H1 (cell line): ENCODE data around the gene DPRX. TPM values are rescaled to one million over a fixed set of nuclear protein-coding genes. Genes with fewer than 3 reads are reported as not detected.

Experiments
- CTCF ChIA-PET: fragments of 300-600 bp; sonication (Branson Sonifier 250); formaldehyde crosslinking; loops from one replicate; lab custom pipeline; 2021; ENCODE audit not compliant: partially characterized antibody; lab: Charles Lee
- POLR2A ChIA-PET: fragments of 300-600 bp; sonication (Branson Sonifier 250); formaldehyde crosslinking; loops from one replicate; lab custom pipeline; 2021; ENCODE audit warnings: inconsistent platforms; ENCODE audit not compliant: partially characterized antibody; lab: Charles Lee
- DNase-seq, 2 experiments: peaks; one replicate each; pipeline versions ENCODE4 v3.0.0 to v3.0.0-alpha.2; 2010 to 2022; ENCODE audit warnings: low spot score in 2 of 2, low read depth in 1 of 2, mixed read lengths in 1 of 2
- FAIRE-seq: peaks from 2 replicates; lab custom pipeline; 2011; peaks lifted over from hg19 to GRCh38; lab: Jason Lieb, UNC
- H2AFZ ChIP-seq: 2 replicates; pipeline ENCODE4 v1.8.1; 2012; ENCODE audit warnings: low read length, inconsistent platforms
- H2AK5ac ChIP-seq: 2 replicates; pipeline ENCODE4 v1.6.1; 2013; ENCODE audit warnings: low read depth, low read length
- H2BK120ac ChIP-seq: replicated peaks from 2 replicates; pipeline ENCODE3; 2013; ENCODE audit warnings: low read depth, low read length, inconsistent platforms
- H2BK12ac ChIP-seq: 2 replicates; pipeline ENCODE4 v1.6.1; 2013; ENCODE audit warnings: low read depth, low read length
- H2BK15ac ChIP-seq: 2 replicates; pipeline ENCODE4 v1.6.1; 2013; ENCODE audit warnings: low read length
- H2BK20ac ChIP-seq: 2 replicates; pipeline ENCODE4 v1.6.1; 2013; ENCODE audit warnings: low read length
- H2BK5ac ChIP-seq: 2 replicates; pipeline ENCODE4 v1.6.1; 2013; ENCODE audit warnings: low read depth, low read length
- H3K14ac ChIP-seq: 2 replicates; pipeline ENCODE4 v1.6.1; 2013; ENCODE audit warnings: inconsistent platforms; ENCODE audit not compliant: insufficient read length
- H3K18ac ChIP-seq: 2 replicates; pipeline ENCODE4 v1.6.1; 2013; ENCODE audit warnings: low read length; ENCODE audit errors: extremely low read depth
- H3K23ac ChIP-seq: 2 replicates; pipeline ENCODE4 v1.6.1; 2013; ENCODE audit warnings: inconsistent platforms; ENCODE audit not compliant: insufficient read length
- H3K23me2 ChIP-seq: 2 replicates; pipeline ENCODE4 v1.6.1; 2013; ENCODE audit warnings: low read depth, low read length
- H3K27ac ChIP-seq: 2 replicates; pipeline ENCODE4 v1.6.1; 2011; ENCODE audit warnings: low read depth, low read length, inconsistent platforms
- H3K27me3 ChIP-seq, 4 experiments: replicated peaks in 1 of 4; 1 replicate in 1 of 4; 2 replicates in 3 of 4; pipeline versions ENCODE4 v1.6.1 to v1.8.1; 2011 to 2013; ENCODE audit warnings: low read length in 3 of 4, mild to moderate bottlenecking in 3 of 4, inconsistent platforms in 2 of 4, mixed read lengths in 2 of 4, moderate library complexity in 1 of 4; ENCODE audit not compliant: control insufficient read depth in 3 of 4, insufficient read depth in 3 of 4; ENCODE audit errors: extremely low read depth in 1 of 4
- H3K36me3 ChIP-seq, 4 experiments: 2 replicates each; pipeline versions ENCODE4 v1.6.1 to v1.8.1; 2011 to 2013; ENCODE audit warnings: mild to moderate bottlenecking in 4 of 4, low read length in 3 of 4, moderate library complexity in 2 of 4, control low read depth in 1 of 4, inconsistent platforms in 1 of 4; ENCODE audit not compliant: insufficient read depth in 4 of 4, control insufficient read depth in 2 of 4
- H3K4ac ChIP-seq: replicated peaks from 2 replicates; pipeline ENCODE3; 2013; ENCODE audit warnings: low read length, low read depth, mixed read lengths, inconsistent platforms; ENCODE audit not compliant: insufficient read length
- H3K4me1 ChIP-seq, 4 experiments: replicated peaks in 1 of 4; 1 replicate in 1 of 4; 2 replicates in 3 of 4; pipeline versions ENCODE4 v1.6.1 to v1.8.1; 2011 to 2013; ENCODE audit warnings: low read length in 3 of 4, inconsistent platforms in 2 of 4, mixed read lengths in 1 of 4; ENCODE audit not compliant: insufficient read depth in 4 of 4, control insufficient read depth in 3 of 4
- H3K4me2 ChIP-seq, 2 experiments: 2 replicates each; pipeline versions ENCODE4 v1.6.1 to v1.8.1; 2011 to 2013; ENCODE audit warnings: low read depth in 2 of 2, low read length in 2 of 2, control low read depth in 1 of 2, inconsistent platforms in 1 of 2, mild to moderate bottlenecking in 1 of 2; ENCODE audit not compliant: insufficient read depth in 1 of 2
- H3K4me3 ChIP-seq, 4 experiments: fragments of 200-600, 300-600 bp in 1 of 4; sonication (generic), shearing (Covaris generic), sonication (Bioruptor Twin) in 1 of 4; 2 replicates each; pipeline versions ENCODE4 v1.5.1 to v1.8.1; 2011 to 2016; ENCODE audit warnings: low read length in 4 of 4, low read depth in 3 of 4, control low read depth in 2 of 4, inconsistent platforms in 2 of 4, mild to moderate bottlenecking in 2 of 4, mixed read lengths in 1 of 4, moderate library complexity in 1 of 4; ENCODE audit not compliant: insufficient read depth in 2 of 4; ENCODE audit errors: extremely low read depth in 1 of 4
- H3K56ac ChIP-seq: replicated peaks from 2 replicates; pipeline ENCODE3; 2013; ENCODE audit warnings: low read depth, mild to moderate bottlenecking, mixed read lengths, low read length, inconsistent platforms; ENCODE audit not compliant: insufficient read length
- H3K79me1 ChIP-seq: 2 replicates; pipeline ENCODE4 v1.6.1; 2013; ENCODE audit warnings: low read depth, low read length, control low read depth
- H3K79me2 ChIP-seq, 2 experiments: 2 replicates each; pipeline versions ENCODE4 v1.6.1 to v1.8.1; 2012 to 2013; ENCODE audit warnings: low read length in 2 of 2, mild to moderate bottlenecking in 2 of 2, inconsistent platforms in 1 of 2; ENCODE audit not compliant: insufficient read depth in 2 of 2, control insufficient read depth in 1 of 2
- H3K9ac ChIP-seq, 4 experiments: replicated peaks in 1 of 4; 1 replicate in 1 of 4; 2 replicates in 3 of 4; pipeline versions ENCODE4 v1.6.1 to v1.8.1; 2011 to 2013; ENCODE audit warnings: low read depth in 3 of 4, low read length in 3 of 4, control low read depth in 2 of 4, mild to moderate bottlenecking in 2 of 4, moderate library complexity in 2 of 4, inconsistent platforms in 1 of 4; ENCODE audit errors: extremely low read depth in 1 of 4
- H3K9me3 ChIP-seq, 2 experiments: 2 replicates each; pipeline versions ENCODE4 v1.6.1 to v1.8.1; 2012 to 2013; ENCODE audit warnings: mild to moderate bottlenecking in 2 of 2, moderate library complexity in 2 of 2, control low read depth in 1 of 2, inconsistent platforms in 1 of 2, low read depth in 1 of 2, low read length in 1 of 2, mixed read lengths in 1 of 2; ENCODE audit not compliant: insufficient read depth in 2 of 2
- H4K20me1 ChIP-seq, 2 experiments: replicated peaks in 1 of 2; 2 replicates each; pipeline versions ENCODE3 to v1.8.1; 2011 to 2013; ENCODE audit warnings: inconsistent platforms in 2 of 2, low read length in 2 of 2, mild to moderate bottlenecking in 1 of 2; ENCODE audit not compliant: insufficient read depth in 2 of 2, control insufficient read depth in 1 of 2
- H4K5ac ChIP-seq: 2 replicates; pipeline ENCODE4 v1.6.1; 2013; ENCODE audit warnings: low read length, low read depth, mixed read lengths, inconsistent platforms; ENCODE audit not compliant: insufficient read length
- H4K8ac ChIP-seq: 2 replicates; pipeline ENCODE4 v1.8.0; 2013; ENCODE audit warnings: mild to moderate bottlenecking, moderate library complexity, low read length, inconsistent platforms; ENCODE audit not compliant: insufficient read depth; ENCODE audit errors: extremely low read depth
- H4K91ac ChIP-seq: replicated peaks from 2 replicates; pipeline ENCODE3; 2013; ENCODE audit warnings: low read length, mixed read lengths, inconsistent platforms; ENCODE audit not compliant: insufficient read length
- CEBPB ChIP-seq: IDR thresholded peaks from 2 replicates; pipeline ENCODE4 v1.6.1; 2012; ENCODE audit warnings: low read depth, low read length
- RAD21 ChIP-seq, 2 experiments: IDR thresholded peaks in 1 of 2; conservative IDR thresholded peaks in 1 of 2; 2 replicates each; pipeline ENCODE4 v1.6.1; 2011; ENCODE audit warnings: low read depth in 2 of 2, low read length in 2 of 2, improper control_type of control experiment in 1 of 2, inconsistent platforms in 1 of 2, mild to moderate bottlenecking in 1 of 2, moderate library complexity in 1 of 2
- RBBP5 ChIP-seq: IDR thresholded peaks from 2 replicates; pipeline ENCODE4 v1.7.1; 2012; ENCODE audit warnings: low read depth, mild to moderate bottlenecking, inconsistent platforms, low read length, moderate library complexity, borderline replicate concordance
- WGBS, 2 experiments: shearing (Covaris generic) in 1 of 2; methylation state at CpG; one replicate each; pipeline versions ENCODE4 v1.1.6 to v1.1.7; 2013 to 2015; ENCODE audit warnings: low lambda C conversion rate in 2 of 2, mixed read lengths in 2 of 2, inconsistent platforms in 1 of 2, low coverage in 1 of 2, missing lambda C conversion rate in 1 of 2; ENCODE audit not compliant: insufficient replicate concordance in 2 of 2, insufficient coverage in 1 of 2, insufficient read length in 1 of 2; ENCODE audit errors: extremely low coverage in 1 of 2, missing lambda C conversion rate in 1 of 2; 5-methylcytosine and 5-hydroxymethylcytosine counted together
- polyA plus RNA-seq, 7 experiments: library from polyadenylated mRNA; depleted of rRNA in 3 of 7; stranded (reverse) in 5 of 7; unstranded in 2 of 7; fragments of >200 nt in 5 of 7; fragments of 200-250 nt in 2 of 7; gene quantifications; 1 replicate in 5 of 7; 2 replicates in 1 of 7; 4 replicates in 1 of 7; pipeline versions ENCODE4 v1.2.1 to v1.2.3, GENCODE V29; 2011 to 2013; ENCODE audit warnings: missing spikeins in 2 of 7, mixed read lengths in 2 of 7
- total RNA-seq: library from RNA; stranded (reverse); fragmentation: NEBNext Ultra II Directional; extraction: Animal tissue kit (Norgen Biotek cat#: 25700); gene quantifications from 2 replicates; pipeline ENCODE4 v1.2.1, GENCODE V29; 2021
- TF ChIP-seq, protein P1 (sequence below), 3 experiments: IDR thresholded peaks; 1 replicate in 2 of 3; 2 replicates in 1 of 3; pipeline versions ENCODE4 v1.5.1 to v1.6.1; 2011; ENCODE audit warnings: low read length in 3 of 3, mild to moderate bottlenecking in 3 of 3, inconsistent platforms in 2 of 3, low read depth in 1 of 3, moderate library complexity in 1 of 3; ENCODE audit not compliant: insufficient read depth in 1 of 3; ENCODE audit errors: control extremely low read depth in 1 of 3

Gene DPRX
- total and polyA plus RNA-seq, 2 of the 8 experiments (the other 6 are each of a cell fraction or from before 2014, with no cell fraction given) = not detected

DNA sequence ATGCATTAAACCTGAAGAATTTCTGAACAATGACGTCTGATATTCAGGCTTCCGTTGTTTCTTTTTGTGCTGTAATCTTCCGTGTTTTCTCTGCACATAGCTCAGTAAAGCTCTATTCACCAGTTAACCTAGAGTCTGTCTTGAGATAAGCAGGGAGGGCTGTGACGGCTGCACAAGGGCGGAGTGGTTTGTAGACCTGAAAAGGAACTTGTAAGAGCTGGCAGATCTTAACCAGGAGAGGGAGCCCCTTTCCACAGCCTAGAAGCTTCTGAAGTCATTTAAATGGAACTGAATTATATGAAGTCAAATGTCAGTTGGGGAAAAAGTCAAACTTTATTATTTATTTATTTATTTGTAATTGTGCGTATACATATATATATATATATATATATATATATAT lies 27.5 kb downstream of the DPRX start:
- peak; percentile 59 to 65 for DNase-seq
- Histone ChIP-seq H3K23ac (no peak overlapping the region), H2BK15ac (no peak overlapping the region), H3K9me3 (peaks cover 21% of the 10 kb centered on the region in 2 experiments), H3K4me3 (no peak overlapping the region), H3K79me1 (no peaks in the 10 kb centered on the region), H2BK20ac (no peak overlapping the region), H2AFZ (peak overlapping the region; percentile 37; the same call in 1 of the 2 replicates), H3K9ac (no peak overlapping the region), H4K8ac (no peak overlapping the region), H2BK12ac (no peak overlapping the region), H3K27ac (no peak overlapping the region), H3K79me2 (no peaks in the 10 kb centered on the region), H2BK5ac (0 out of 2 replicates have a peak overlapping the region, but pooled peaks have one; percentile 1), H4K91ac (no peak overlapping the region), H3K14ac (no peak overlapping the region), H3K4me1 (peaks cover 0 to 16% (median 10%) of the 10 kb centered on the region in 4 experiments; a peak in 5 of 7 replicates), H3K36me3 (peaks cover 0 to 9% (median 3%) of the 10 kb centered on the region in 4 experiments; a peak in 4 of 8 replicates), H3K4ac (no peak overlapping the region), H3K18ac (no peak overlapping the region; the same call in 1 of the 2 replicates), H3K56ac (no peak overlapping the region), H4K20me1 (no peaks in the 10 kb centered on the region), H4K5ac (no peak overlapping the region), H2AK5ac (no peak overlapping the region), H2BK120ac (peak overlapping the region; percentile 67), H3K4me2 (no peak overlapping the region), H3K27me3 (no peaks in the 10 kb centered on the region), H3K23me2 (no peaks in the 10 kb centered on the region)
- 35% methylated on average over 6 of the region's 6 CpGs; no CpG with 5 or more reads in 1 of the 2 experiments for WGBS, 2 experiments
- CTCF ChIA-PET = interaction anchor here (0.5 to 6.2 kb wide), 38 partner anchors 9 to 978 kb away, joined by 3 to 52 read pairs (median 4); no protein-coding TSS in a partner anchor
- FAIRE-seq = peak; percentile 94
- POLR2A ChIA-PET = interaction anchor here (0.6 to 1.0 kb wide), 4 partner anchors 30 to 129 kb away, joined by 3 read pairs; no protein-coding TSS in a partner anchor
- TF ChIP-seq RAD21 (IDR thresholded peaks at IDR 0.05 in 1 of 2, conservative IDR thresholded peaks at IDR 0.05 in 1 of 2; ENCODE audit: low read depth in 2 of 2, low read length in 2 of 2) (peak; percentile 81 to 88), CEBPB (no peak), RBBP5 (no peak)
- TF ChIP-seq, protein P1, sequence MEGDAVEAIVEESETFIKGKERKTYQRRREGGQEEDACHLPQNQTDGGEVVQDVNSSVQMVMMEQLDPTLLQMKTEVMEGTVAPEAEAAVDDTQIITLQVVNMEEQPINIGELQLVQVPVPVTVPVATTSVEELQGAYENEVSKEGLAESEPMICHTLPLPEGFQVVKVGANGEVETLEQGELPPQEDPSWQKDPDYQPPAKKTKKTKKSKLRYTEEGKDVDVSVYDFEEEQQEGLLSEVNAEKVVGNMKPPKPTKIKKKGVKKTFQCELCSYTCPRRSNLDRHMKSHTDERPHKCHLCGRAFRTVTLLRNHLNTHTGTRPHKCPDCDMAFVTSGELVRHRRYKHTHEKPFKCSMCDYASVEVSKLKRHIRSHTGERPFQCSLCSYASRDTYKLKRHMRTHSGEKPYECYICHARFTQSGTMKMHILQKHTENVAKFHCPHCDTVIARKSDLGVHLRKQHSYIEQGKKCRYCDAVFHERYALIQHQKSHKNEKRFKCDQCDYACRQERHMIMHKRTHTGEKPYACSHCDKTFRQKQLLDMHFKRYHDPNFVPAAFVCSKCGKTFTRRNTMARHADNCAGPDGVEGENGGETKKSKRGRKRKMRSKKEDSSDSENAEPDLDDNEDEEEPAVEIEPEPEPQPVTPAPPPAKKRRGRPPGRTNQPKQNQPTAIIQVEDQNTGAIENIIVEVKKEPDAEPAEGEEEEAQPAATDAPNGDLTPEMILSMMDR (IDR thresholded peaks at IDR 0.05; ENCODE audit: control extremely low read depth in 1 of 3, insufficient read depth in 1 of 3, low read depth in 1 of 3, low read length in 3 of 3) = peak; percentile 27 to 76 (median 72)
